HG03039 (cell line): ENCODE results near the gene KRTAP5-9.
"Not testable (repeated sequence)": the region's sequence is repeated elsewhere in the genome, so short reads cannot be mapped to it uniquely, and the experiment has no call there.

ENCODE experiments used
- ATAC-seq: cut with Tn5 transposase; IDR thresholded peaks from one replicate; pipeline ENCODE4 v1.9.1; 2021; ENCODE audit warnings: mild to moderate bottlenecking, moderate library complexity; ENCODE audit not compliant: unreplicated experiment

KRTAP5-9 gene

DNA sequence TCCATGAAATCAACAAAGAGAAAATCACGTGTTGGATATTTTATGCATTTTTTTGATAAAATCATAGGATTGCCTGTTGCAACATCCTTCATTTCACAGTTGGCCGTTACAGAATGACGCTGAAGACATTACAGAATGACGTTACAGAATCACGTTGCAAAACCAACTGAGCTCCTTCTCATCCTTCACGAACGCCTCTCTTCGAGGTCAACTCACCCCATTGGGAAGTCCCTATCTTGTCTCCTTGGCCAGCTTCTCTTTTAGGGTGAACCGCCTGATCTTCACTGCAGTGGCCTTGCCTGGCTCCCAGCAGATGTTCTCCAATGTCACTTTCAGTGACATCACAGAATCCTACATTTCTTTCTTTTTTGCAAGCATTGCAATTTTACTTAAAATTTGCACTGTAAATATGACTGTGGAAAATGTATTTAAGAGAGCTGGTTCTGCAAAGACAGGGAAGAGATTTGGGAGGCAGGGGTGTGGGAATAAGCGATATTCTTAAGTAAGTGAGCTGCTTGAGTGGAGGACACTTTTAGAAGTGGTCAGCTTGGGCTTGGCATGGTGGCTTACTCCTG is 16.1 kb upstream of the KRTAP5-9 start:
- ATAC-seq, result no peak

GRCh38 chr11:71534711-71535608 is 13.3 kb upstream of the KRTAP5-9 start:
- not testable (repeated sequence) for ATAC-seq

- ATAC-seq, result no peak
These were observed 12.4 kb upstream of the KRTAP5-9 start for GRCh38 chr11:71535825-71536224.

GRCh38 chr11:71537537-71537936 is 10.7 kb upstream of the KRTAP5-9 start:
- no peak for ATAC-seq

DNA sequence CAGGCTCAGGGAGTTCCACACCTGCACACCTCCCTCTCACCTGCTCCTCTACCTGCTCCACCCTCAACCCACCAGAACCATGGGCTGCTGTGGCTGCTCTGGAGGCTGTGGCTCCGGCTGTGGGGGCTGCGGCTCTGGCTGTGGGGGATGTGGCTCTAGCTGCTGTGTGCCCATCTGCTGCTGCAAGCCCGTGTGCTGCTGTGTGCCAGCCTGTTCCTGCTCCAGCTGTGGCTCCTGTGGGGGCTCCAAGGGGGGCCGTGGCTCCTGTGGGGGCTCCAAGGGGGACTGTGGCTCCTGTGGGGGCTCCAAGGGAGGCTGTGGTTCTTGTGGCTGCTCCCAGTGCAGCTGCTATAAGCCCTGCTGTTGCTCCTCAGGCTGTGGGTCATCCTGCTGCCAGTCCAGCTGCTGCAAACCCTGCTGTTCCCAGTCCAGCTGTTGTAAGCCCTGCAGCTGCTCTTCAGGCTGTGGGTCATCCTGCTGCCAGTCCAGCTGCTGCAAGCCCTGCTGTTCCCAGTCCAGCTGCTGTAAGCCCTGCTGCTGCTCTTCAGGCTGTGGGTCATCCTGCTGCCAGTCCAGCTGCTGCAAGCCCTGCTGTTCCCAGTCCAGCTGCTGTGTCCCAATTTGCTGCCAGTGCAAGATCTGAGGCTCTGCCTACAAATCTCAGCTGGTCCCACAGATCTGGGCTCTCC is 10.1 kb upstream of the KRTAP5-9 start, which contains the start of gene KRTAP5-8:
Gene KRTAP5-8, plus strand, starts transcription at position 49 of the 689 bp plus-strand sequence. Its CDS starts 31 bp downstream, at position 80.
- not testable (repeated sequence) for ATAC-seq

- no peak for ATAC-seq
These were observed 9.6 kb upstream of the KRTAP5-9 start for GRCh38 chr11:71538666-71538990.

DNA sequence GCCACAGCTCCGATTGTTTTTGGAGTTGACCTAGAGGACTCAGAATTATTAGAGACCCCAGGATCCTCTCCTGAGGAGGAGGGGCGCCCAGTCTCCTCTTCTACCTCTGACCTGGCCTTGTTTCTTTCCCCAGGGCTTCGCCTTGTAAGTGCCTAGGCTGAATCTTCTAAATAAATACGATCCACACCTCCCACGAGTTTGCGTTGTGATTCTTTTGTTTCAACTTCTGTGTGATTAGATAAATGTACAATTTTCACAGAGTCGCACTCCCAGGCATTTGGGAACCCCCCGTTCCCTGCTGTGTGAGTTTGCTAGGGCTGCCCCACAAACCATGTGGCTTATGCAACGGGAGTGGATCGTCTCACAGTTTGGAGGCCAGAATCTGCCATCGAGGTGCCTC is 9.2 kb upstream of the KRTAP5-9 start:
- ATAC-seq, result no peak

- ATAC-seq, result not testable (repeated sequence)
These were observed 8.2 kb upstream of the KRTAP5-9 start for GRCh38 chr11:71539971-71540370.

DNA sequence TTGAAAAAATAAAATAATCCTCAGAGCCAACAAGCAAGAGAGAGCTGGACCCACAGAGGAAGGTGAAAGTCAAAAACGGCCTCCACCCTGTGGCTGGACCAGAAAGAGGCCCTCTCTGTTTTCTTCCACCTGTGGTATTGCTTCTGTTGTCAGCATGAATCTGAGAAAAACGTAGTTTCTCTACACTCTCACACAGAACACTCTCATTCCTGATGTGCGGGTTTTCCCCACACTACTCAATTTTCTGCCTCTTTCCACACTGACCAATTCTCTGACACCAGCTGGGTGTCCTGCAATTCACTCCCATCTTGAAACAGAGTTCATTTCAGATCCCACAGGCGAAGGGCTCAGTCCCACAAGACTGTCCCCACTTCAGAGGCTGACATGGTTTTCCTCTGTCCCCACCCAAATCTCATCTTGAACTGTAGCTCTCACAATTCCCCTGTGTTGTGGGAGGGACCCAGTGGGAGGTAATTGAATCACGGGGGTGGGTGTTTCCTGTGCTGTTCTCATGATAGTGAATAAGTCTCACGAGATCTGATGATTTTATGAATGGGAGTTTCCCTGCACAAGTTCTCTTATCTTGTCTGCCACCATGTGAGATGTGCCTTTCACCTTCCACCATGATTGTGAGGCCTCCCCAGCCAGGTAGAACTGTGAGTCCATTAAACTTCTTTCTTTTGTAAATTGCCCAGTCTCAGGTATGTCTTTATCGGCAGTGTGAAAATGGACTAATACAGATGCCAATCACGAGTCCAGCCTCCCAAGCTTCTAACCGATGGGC is 7.5 kb upstream of the KRTAP5-9 start:
- peak; percentile 64 for ATAC-seq

- no peak for ATAC-seq
These were observed 5.8 kb upstream of the KRTAP5-9 start for GRCh38 chr11:71542382-71542781.

- no peak for ATAC-seq
These were observed 5.1 kb upstream of the KRTAP5-9 start for GRCh38 chr11:71542879-71543777.

DNA sequence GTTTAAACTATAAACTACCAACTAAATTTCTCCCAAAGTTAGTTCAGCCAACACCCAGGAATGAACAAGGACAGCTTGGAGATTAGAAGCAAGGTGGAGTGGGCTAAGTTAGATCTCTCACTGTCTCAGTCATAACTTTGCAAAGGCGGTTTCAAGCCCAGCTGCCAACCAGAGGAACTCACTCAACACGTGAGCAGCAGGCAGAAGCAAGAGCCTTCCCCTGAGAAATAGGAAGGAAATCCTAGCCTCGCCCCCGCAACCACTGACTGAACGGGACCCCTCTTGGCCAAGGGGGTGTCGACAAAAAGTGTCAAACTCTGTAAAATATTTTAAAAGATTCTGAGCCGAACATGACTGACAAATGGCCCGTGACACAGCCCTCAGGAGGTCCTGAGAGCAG is 4.4 kb upstream of the KRTAP5-9 start:
- ATAC-seq, result no peak

DNA sequence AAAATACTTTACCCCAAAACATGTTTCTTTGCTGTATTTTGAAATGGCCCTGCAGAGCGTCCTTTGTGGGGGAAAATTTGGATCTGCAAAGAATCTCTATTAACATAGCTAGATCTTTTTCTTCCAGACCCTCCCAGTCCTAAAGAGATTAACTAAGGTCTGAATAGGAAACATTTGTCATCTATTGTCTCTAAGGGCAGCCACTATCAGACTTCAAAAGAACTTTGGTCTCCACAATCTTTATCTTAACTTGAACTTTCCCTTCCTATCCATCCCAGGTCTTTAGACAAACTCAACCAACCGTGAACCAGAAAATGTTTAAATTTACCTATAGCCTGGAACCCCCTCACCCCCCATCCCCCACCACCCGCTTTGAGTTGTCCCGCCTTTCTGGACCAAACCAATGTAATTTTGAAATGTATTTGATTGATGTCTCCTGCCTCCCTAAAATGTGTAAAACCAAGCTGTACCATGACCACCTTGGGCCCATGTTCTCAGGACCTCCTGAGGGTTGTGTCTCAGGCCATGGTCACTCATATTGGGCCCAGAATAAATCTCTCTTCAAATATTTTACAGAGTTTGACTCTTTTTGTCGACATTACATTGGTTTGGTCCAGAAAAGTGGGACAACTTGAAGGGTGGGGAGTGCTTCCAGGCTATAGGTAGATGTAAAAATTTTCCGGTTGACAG is 3.5 kb upstream of the KRTAP5-9 start:
- no peak for ATAC-seq

DNA sequence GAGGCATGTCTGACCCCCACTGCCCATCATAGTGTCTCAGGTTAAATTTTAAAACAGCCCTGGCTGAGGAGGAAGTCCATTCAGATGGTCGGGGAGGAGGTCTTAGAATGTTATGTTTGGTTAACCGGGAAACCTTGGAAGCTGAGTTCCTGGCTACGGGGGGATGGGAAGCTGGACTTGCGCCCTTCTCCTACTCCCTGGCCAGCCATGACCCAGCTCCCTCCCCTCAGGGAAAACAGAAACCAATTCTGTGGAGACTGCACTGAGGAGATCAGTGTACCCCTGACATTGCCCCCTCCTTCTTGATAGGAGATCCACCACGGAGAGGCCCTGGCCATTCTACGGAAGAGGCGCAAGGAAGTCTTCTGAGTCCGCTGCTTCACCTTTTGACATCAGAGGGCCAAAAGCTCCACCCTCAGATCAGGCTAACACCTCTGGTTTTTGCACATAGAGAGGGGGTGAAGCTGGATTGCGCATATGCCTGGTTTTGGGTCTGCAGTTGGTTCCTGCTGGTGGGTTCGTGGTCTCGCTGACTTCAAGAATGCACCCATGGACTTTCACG is 2.7 kb upstream of the KRTAP5-9 start:
- no peak for ATAC-seq

GRCh38 chr11:71548716-71549151 is 514 bp downstream of the KRTAP5-9 start:
- no peak for ATAC-seq

DNA sequence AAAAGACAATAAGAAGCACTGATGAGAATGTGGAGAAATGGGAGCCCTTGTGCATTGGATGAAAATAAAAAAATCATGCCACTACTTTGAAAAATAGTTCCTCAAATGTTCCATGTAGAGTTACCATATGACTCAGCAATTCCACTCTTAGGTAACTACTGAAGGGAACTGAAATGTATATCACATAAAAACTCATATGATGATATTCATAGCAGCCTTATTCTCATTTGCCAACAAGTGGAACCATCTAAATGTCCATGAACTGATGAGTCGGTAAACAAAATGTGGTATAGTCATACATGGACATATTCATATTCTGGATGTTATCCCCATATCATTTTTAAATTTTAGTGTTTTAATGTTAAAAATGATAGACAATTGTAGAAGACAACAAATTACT is 3.5 kb downstream of the KRTAP5-9 start:
- ATAC-seq, result no peak

- ATAC-seq, result no peak
These were observed 6.8 kb downstream of the KRTAP5-9 start for GRCh38 chr11:71554996-71555395.

GRCh38 chr11:71555508-71555907 is 7.3 kb downstream of the KRTAP5-9 start:
- no peak for ATAC-seq

DNA sequence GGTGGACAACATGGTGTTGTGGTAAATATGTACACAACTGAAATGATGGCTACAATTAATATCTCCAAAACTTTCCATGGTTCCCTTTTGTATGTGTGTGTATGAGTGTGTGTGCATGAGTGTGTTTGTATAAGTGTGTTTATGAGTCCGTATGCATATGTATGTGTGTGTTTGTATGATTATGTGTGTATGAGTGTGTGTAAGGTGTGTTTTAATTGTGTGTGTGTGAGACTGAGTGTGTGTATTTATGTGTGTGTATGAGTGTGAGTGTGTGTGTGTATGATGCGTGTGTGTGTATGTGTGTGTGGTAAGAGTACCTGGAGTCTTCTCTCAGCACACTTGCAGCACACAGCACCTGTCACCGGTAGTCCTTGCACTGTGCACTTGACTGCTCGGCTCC is 7.8 kb downstream of the KRTAP5-9 start:
- no peak for ATAC-seq
